HAP-1 (cell line): ENCODE measurements around the gene ATXN7L1.

Experiments used
- DNase-seq, 2 experiments: peaks; one replicate each; pipeline ENCODE4 v3.0.0-alpha.2; 2016 to 2020; ENCODE audit warnings: low spot score in 2 of 2
- H3K27me3 ChIP-seq: fragments of 250-450 bp; sonication (Bioruptor Pico); 2 replicates; pipeline ENCODE4 v1.5.1; 2020; ENCODE audit warnings: low read depth, mild to moderate bottlenecking, moderate library complexity
- H3K36me3 ChIP-seq: fragments of 250-450 bp; sonication (Bioruptor Pico); replicated peaks from 2 replicates; pipeline ENCODE4 v1.5.1; 2020; ENCODE audit warnings: mild to moderate bottlenecking
- H3K4me1 ChIP-seq: fragments of 250-450 bp; sonication (Bioruptor Pico); 2 replicates; pipeline ENCODE4 v1.5.1; 2020; ENCODE audit warnings: mild to moderate bottlenecking
- H3K4me3 ChIP-seq: fragments of 250-450 bp; sonication (Bioruptor Pico); 2 replicates; pipeline ENCODE4 v1.5.1; 2020; ENCODE audit warnings: mild to moderate bottlenecking, moderate library complexity
- H3K9me3 ChIP-seq: fragments of 250-450 bp; sonication (Bioruptor Pico); 2 replicates; pipeline ENCODE4 v1.5.1; 2020; ENCODE audit warnings: mild to moderate bottlenecking, moderate library complexity
- in situ Hi-C: fragments of 300-500 bp; cut with MboI; formaldehyde crosslinking; loops from 3 replicates; pipeline ENCODE4 v1.14.3; 2020; ENCODE audit warnings: low sequenced_read_pairs, inconsistent platforms, mixed read lengths

The ATXN7L1 gene

GRCh38 chr7:105621617-105622016 lies 254.8 kb downstream of the ATXN7L1 start:
- H3K27me3 ChIP-seq: no peaks in the 10 kb centered on the region
- H3K36me3 ChIP-seq: no peaks in the 10 kb centered on the region
- H3K4me1 ChIP-seq: no peaks in the 10 kb centered on the region
- no peak for DNase-seq
- in situ Hi-C loops: no loop called here
- peaks cover 4% of the 10 kb centered on the region; the same call in 1 of the 2 replicates for H3K9me3 ChIP-seq
- H3K4me3 ChIP-seq: no peak overlapping the region

- H3K36me3 ChIP-seq: no peaks in the 10 kb centered on the region
- H3K4me3 ChIP-seq: no peak overlapping the region
- H3K4me1 ChIP-seq: no peaks in the 10 kb centered on the region
- no peaks in the 10 kb centered on the region for H3K27me3 ChIP-seq
- H3K9me3 ChIP-seq: peaks cover 3% of the 10 kb centered on the region; the same call in 1 of the 2 replicates
- no peak for DNase-seq
- in situ Hi-C loops: no loop called here
Measured at GRCh38 chr7:105621176-105621575, 255.2 kb downstream of the ATXN7L1 start.

GRCh38 chr7:105619590-105619989 lies 256.8 kb downstream of the ATXN7L1 start:
- DNase-seq: no peak
- Histone ChIP-seq H3K4me1 (no peaks in the 10 kb centered on the region), H3K9me3 (no peaks in the 10 kb centered on the region), H3K27me3 (no peaks in the 10 kb centered on the region), H3K4me3 (no peak overlapping the region), H3K36me3 (no peaks in the 10 kb centered on the region)
- in situ Hi-C loops: no loop called here

- no peaks in the 10 kb centered on the region for H3K27me3 ChIP-seq
- no peaks in the 10 kb centered on the region for H3K36me3 ChIP-seq
- H3K4me1 ChIP-seq: no peaks in the 10 kb centered on the region
- in situ Hi-C loops: no loop called here
- no peak overlapping the region for H3K4me3 ChIP-seq
- no peak for DNase-seq
- no peaks in the 10 kb centered on the region for H3K9me3 ChIP-seq
Measured at GRCh38 chr7:105618016-105618296, 258.4 kb downstream of the ATXN7L1 start.

- no peaks in the 10 kb centered on the region for H3K9me3 ChIP-seq
- in situ Hi-C loops: no loop called here
- no peak overlapping the region for H3K4me3 ChIP-seq
- no peaks in the 10 kb centered on the region for H3K27me3 ChIP-seq
- DNase-seq: no peak
- no peaks in the 10 kb centered on the region for H3K36me3 ChIP-seq
- no peaks in the 10 kb centered on the region for H3K4me1 ChIP-seq
Measured at GRCh38 chr7:105617280-105618015, 259.0 kb downstream of the ATXN7L1 start.

- Histone ChIP-seq H3K4me1 (no peaks in the 10 kb centered on the region), H3K36me3 (no peaks in the 10 kb centered on the region), H3K4me3 (no peak overlapping the region), H3K9me3 (no peaks in the 10 kb centered on the region), H3K27me3 (no peaks in the 10 kb centered on the region)
- no peak for DNase-seq
- in situ Hi-C loops: no loop called here
Measured at GRCh38 chr7:105614341-105614840, 262.0 kb downstream of the ATXN7L1 start.

GRCh38 chr7:105613611-105614330 lies 262.6 kb downstream of the ATXN7L1 start:
- Histone ChIP-seq H3K27me3 (no peaks in the 10 kb centered on the region), H3K36me3 (no peaks in the 10 kb centered on the region), H3K4me3 (no peak overlapping the region), H3K4me1 (no peaks in the 10 kb centered on the region), H3K9me3 (no peaks in the 10 kb centered on the region)
- DNase-seq: no peak
- in situ Hi-C loops: no loop called here

GRCh38 chr7:105612806-105613205 lies 263.6 kb downstream of the ATXN7L1 start:
- Histone ChIP-seq H3K9me3 (no peaks in the 10 kb centered on the region), H3K27me3 (no peaks in the 10 kb centered on the region), H3K36me3 (no peaks in the 10 kb centered on the region), H3K4me1 (no peaks in the 10 kb centered on the region), H3K4me3 (no peak overlapping the region)
- in situ Hi-C loops: no loop called here
- no peak for DNase-seq

- DNase-seq: no peak
- in situ Hi-C loops: no loop called here
Measured at GRCh38 chr7:105611856-105612775, 264.3 kb downstream of the ATXN7L1 start.

GRCh38 chr7:105610165-105610930 lies 266.1 kb downstream of the ATXN7L1 start:
- peaks cover 9% of the 10 kb centered on the region for H3K4me1 ChIP-seq
- no peaks in the 10 kb centered on the region for H3K36me3 ChIP-seq
- DNase-seq: no peak
- H3K27me3 ChIP-seq: no peaks in the 10 kb centered on the region
- in situ Hi-C loops: no loop called here
- no peak overlapping the region for H3K4me3 ChIP-seq
- H3K9me3 ChIP-seq: no peaks in the 10 kb centered on the region

More at GRCh38 chr7:105611856-105612775, 264.3 kb downstream of the ATXN7L1 start:
- Histone ChIP-seq H3K27me3 (no peaks in the 10 kb centered on the region), H3K4me3 (no peak overlapping the region), H3K9me3 (no peaks in the 10 kb centered on the region), H3K36me3 (no peaks in the 10 kb centered on the region), H3K4me1 (no peaks in the 10 kb centered on the region)

- peaks cover 9% of the 10 kb centered on the region for H3K4me1 ChIP-seq
- in situ Hi-C loops: no loop called here
- no peak for DNase-seq
- H3K36me3 ChIP-seq: no peaks in the 10 kb centered on the region
- no peak overlapping the region for H3K4me3 ChIP-seq
- H3K27me3 ChIP-seq: no peaks in the 10 kb centered on the region
- no peaks in the 10 kb centered on the region for H3K9me3 ChIP-seq
Measured at GRCh38 chr7:105602325-105603305, 273.8 kb downstream of the ATXN7L1 start.

- H3K27me3 ChIP-seq: no peaks in the 10 kb centered on the region
- no peaks in the 10 kb centered on the region for H3K36me3 ChIP-seq
- in situ Hi-C loops: no loop called here
- H3K4me3 ChIP-seq: no peak overlapping the region
- H3K4me1 ChIP-seq: peaks cover 4% of the 10 kb centered on the region
- no peak for DNase-seq
- H3K9me3 ChIP-seq: no peaks in the 10 kb centered on the region
Measured at GRCh38 chr7:105600720-105601550, 275.5 kb downstream of the ATXN7L1 start.
